CD4-positive, alpha-beta T cell (primary cell): ENCODE measurements around the gene HEXD. TPM values are rescaled to one million over a fixed set of nuclear protein-coding genes. Genes with fewer than 3 reads are reported as not detected.

Experiments
- ATAC-seq: fragments of 200-7000 bp; cut with Tn5 transposase; one replicate; pipeline ENCODE4 v1.10.0; 2022; ENCODE audit warnings: mild to moderate bottlenecking; ENCODE audit not compliant: poor library complexity
- CTCF ChIA-PET: fragments of 350-600 bp; sonication (Branson Sonifier 250); formaldehyde crosslinking; loops from one replicate; lab custom pipeline; 2021; ENCODE audit warnings: antibody characterized with exemption, inconsistent platforms; lab: Charles Lee
- POLR2A ChIA-PET: fragments of 350-600 bp; sonication (Branson Sonifier 250); formaldehyde crosslinking; loops from one replicate; lab custom pipeline; 2021; ENCODE audit warnings: antibody characterized with exemption, inconsistent platforms; lab: Charles Lee
- DNase-seq, 14 experiments: peaks; one replicate each; pipeline ENCODE4 v3.0.0-alpha.2; 2013 to 2020; ENCODE audit warnings: mixed read lengths in 2 of 14
- H3K27ac ChIP-seq, 2 donors: one replicate each; pipeline versions ENCODE4 v1.5.1 to v1.7.0; 2013; ENCODE audit warnings: low read length in 2 of 2, low read depth in 1 of 2, mild to moderate bottlenecking in 1 of 2
- H3K27me3 ChIP-seq, 2 experiments: 1 replicate in 1 of 2; 2 replicates in 1 of 2; pipeline versions ENCODE4 v1.6.1 to v1.7.0; 2013; ENCODE audit warnings: low read length in 2 of 2, control low read depth in 1 of 2, mild to moderate bottlenecking in 1 of 2, moderate library complexity in 1 of 2; ENCODE audit not compliant: insufficient read depth in 2 of 2, control insufficient read depth in 1 of 2
- H3K36me3 ChIP-seq: one replicate; pipeline ENCODE4 v1.6.1; 2013; ENCODE audit warnings: low read length, control low read depth; ENCODE audit not compliant: insufficient read depth
- H3K4me1 ChIP-seq: one replicate; pipeline ENCODE4 v1.6.1; 2013; ENCODE audit warnings: low read length, control low read depth; ENCODE audit not compliant: insufficient read depth
- H3K4me3 ChIP-seq: one replicate; pipeline ENCODE4 v1.5.1; 2013; ENCODE audit warnings: mild to moderate bottlenecking, low read length, moderate library complexity
- H3K9me3 ChIP-seq, 2 experiments: 1 replicate in 1 of 2; 2 replicates in 1 of 2; pipeline versions ENCODE4 v1.6.1 to v1.7.0; 2013; ENCODE audit warnings: low read length in 2 of 2, mild to moderate bottlenecking in 2 of 2, control low read depth in 1 of 2, moderate library complexity in 1 of 2; ENCODE audit not compliant: control insufficient read depth in 1 of 2, insufficient read depth in 1 of 2
- H3K27ac Mint-ChIP-seq: one replicate; pipeline ENCODE4 v1.8.0; 2020; ENCODE audit warnings: mixed read lengths
- H3K27me3 Mint-ChIP-seq: one replicate; pipeline ENCODE4 v1.8.0; 2021; ENCODE audit warnings: mixed read lengths
- H3K36me3 Mint-ChIP-seq: one replicate; pipeline ENCODE4 v1.8.0; 2021; ENCODE audit warnings: low read depth, mixed read lengths
- H3K4me1 Mint-ChIP-seq: one replicate; pipeline ENCODE4 v1.8.0; 2021; ENCODE audit warnings: low read depth, mixed read lengths
- H3K4me3 Mint-ChIP-seq: one replicate; pipeline ENCODE4 v1.8.0; 2020; ENCODE audit warnings: mild to moderate bottlenecking, mixed read lengths
- H3K9me3 Mint-ChIP-seq: one replicate; pipeline ENCODE4 v1.8.0; 2020; ENCODE audit warnings: mixed read lengths
- CTCF ChIP-seq: fragments of 200-600 bp; IDR thresholded peaks from one replicate; pipeline ENCODE4 v1.8.0; 2022; ENCODE audit warnings: antibody characterized with exemption, mild to moderate bottlenecking
- intact Hi-C, 2 experiments: fragments of 100-400 bp; cut with DNase I in 1 of 2; cut with micrococcal nuclease in 1 of 2; formaldehyde crosslinking; loops; one replicate each; pipeline versions ENCODE4 v1.15.1 to v1.9.0; 2023 to 2025; cut with DNase I, micrococcal nuclease
- total RNA-seq, 174 experiments: library from RNA in 2 of 174; stranded (reverse) in 2 of 174; gene quantifications; one replicate each; pipeline ENCODE4 v1.2.3 and lab custom pipeline; 2021 to 2026

Gene HEXD
- total RNA-seq, 2 experiments from 2014 or later, result 27.8 to 31.2 TPM

- H3K4me3 ChIP-seq, result no peak overlapping the region
- ChIA-PET POLR2A (no interaction called here), CTCF (no interaction called here)
- Mint-ChIP-seq H3K27me3 (no peaks in the 10 kb centered on the region), H3K4me1 (peaks cover 7% of the 10 kb centered on the region), H3K36me3 (peaks cover 39% of the 10 kb centered on the region), H3K9me3 (no peaks in the 10 kb centered on the region), H3K4me3 (no peak overlapping the region), H3K27ac (no peak overlapping the region)
- peaks cover 27% of the 10 kb centered on the region for H3K36me3 ChIP-seq
- intact Hi-C loops, result no loop called here
- peaks cover 8% of the 10 kb centered on the region for H3K4me1 ChIP-seq
- ATAC-seq, result no peak
- no peak for DNase-seq
- H3K27me3 ChIP-seq, result no peaks in the 10 kb centered on the region
- no peak for TF ChIP-seq CTCF
- no peak overlapping the region for H3K27ac ChIP-seq
- no peaks in the 10 kb centered on the region for H3K9me3 ChIP-seq
These were observed 11.9 kb upstream of the HEXD start for GRCh38 chr17:82406131-82406671.

GRCh38 chr17:82407255-82407654 is 10.9 kb upstream of the HEXD start:
- POLR2A ChIA-PET, result no interaction called here
- H3K27ac Mint-ChIP-seq, result no peak overlapping the region
- intact Hi-C loops, result no loop called here
- no peaks in the 10 kb centered on the region for H3K9me3 Mint-ChIP-seq
- TF ChIP-seq CTCF, result no peak
- H3K9me3 ChIP-seq, result no peaks in the 10 kb centered on the region
- H3K4me3 ChIP-seq, result no peak overlapping the region
- CTCF ChIA-PET, result no interaction called here
- H3K4me3 Mint-ChIP-seq, result no peak overlapping the region
- H3K4me1 ChIP-seq, result no peaks in the 10 kb centered on the region
- H3K36me3 Mint-ChIP-seq, result peaks cover 39% of the 10 kb centered on the region
- ATAC-seq (no peak), DNase-seq (peak in 1 of 14 experiments; percentile 17)
- peaks cover 3% of the 10 kb centered on the region for H3K4me1 Mint-ChIP-seq
- H3K27ac ChIP-seq, result no peak overlapping the region
- no peaks in the 10 kb centered on the region for H3K27me3 ChIP-seq
- no peaks in the 10 kb centered on the region for H3K27me3 Mint-ChIP-seq
- H3K36me3 ChIP-seq, result peaks cover 28% of the 10 kb centered on the region

GRCh38 chr17:82408288-82408937 is 9.7 kb upstream of the HEXD start:
- Mint-ChIP-seq H3K36me3 (peaks cover 36% of the 10 kb centered on the region), H3K27me3 (no peaks in the 10 kb centered on the region), H3K4me1 (no peaks in the 10 kb centered on the region), H3K4me3 (no peak overlapping the region), H3K27ac (no peak overlapping the region), H3K9me3 (no peaks in the 10 kb centered on the region)
- intact Hi-C loops, result no loop called here
- ChIA-PET POLR2A (no interaction called here), CTCF (no interaction called here)
- Histone ChIP-seq H3K4me3 (no peak overlapping the region), H3K27me3 (no peaks in the 10 kb centered on the region), H3K27ac (no peak overlapping the region), H3K4me1 (no peaks in the 10 kb centered on the region), H3K9me3 (no peaks in the 10 kb centered on the region), H3K36me3 (peaks cover 25% of the 10 kb centered on the region)
- DNase-seq (no peak), ATAC-seq (no peak)
- TF ChIP-seq CTCF, result no peak
